Upper lobe of left lung (tissue), 4 donors: ENCODE results near the gene DNAJC16.
"Not testable (repeated sequence)": the region's sequence is repeated elsewhere in the genome, so short reads cannot be mapped to it uniquely, and the experiment has no call there.

ENCODE experiments used
- EP300 ChIP-seq, 4 donors: sonication (generic); formaldehyde crosslinking; IDR thresholded peaks; one replicate each; pipeline ENCODE4 v1.5.1; 2017; ENCODE audit warnings: antibody characterized with exemption in 4 of 4, control low read depth in 2 of 4
- POLR2A ChIP-seq, 4 donors: fragments of 450-650 bp; IDR thresholded peaks; one replicate each; pipeline ENCODE4 v1.5.1; 2016 to 2017; ENCODE audit warnings: antibody characterized with exemption in 4 of 4, mild to moderate bottlenecking in 2 of 4
- POLR2AphosphoS5 ChIP-seq, 2 donors: sonication (generic); formaldehyde crosslinking; IDR thresholded peaks; one replicate each; pipeline ENCODE4 v1.5.1; 2017; ENCODE audit warnings: antibody characterized with exemption in 2 of 2
- TF ChIP-seq, protein P1 (sequence below), 6 experiments: fragments of 450-650 bp in 4 of 6; fragments of 200-600 bp in 2 of 6; sonication (generic) in 2 of 6; IDR thresholded peaks; one replicate each; pipeline ENCODE4 v1.5.1; 2016 to 2019; ENCODE audit warnings: antibody characterized with exemption in 6 of 6

DNA sequence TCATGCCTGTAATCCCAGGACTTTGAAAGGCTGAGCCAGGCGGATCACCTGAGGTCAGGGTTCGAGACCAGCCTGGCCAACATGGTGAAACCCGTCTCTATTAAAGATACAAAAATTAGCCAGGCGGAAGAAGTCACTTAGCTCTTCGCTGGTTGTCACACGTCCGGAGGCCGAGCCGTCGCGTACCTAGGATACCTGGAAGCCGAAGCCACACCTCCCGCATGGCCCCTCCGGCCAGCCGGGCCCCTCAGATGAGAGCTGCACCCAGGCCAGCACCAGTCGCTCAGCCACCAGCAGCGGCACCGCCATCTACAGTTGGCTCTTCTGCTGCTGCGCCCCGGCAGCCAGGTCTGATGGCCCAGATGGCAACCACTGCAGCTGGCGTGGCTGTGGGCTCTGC lies 77.8 kb downstream of the DNAJC16 start:
- TF ChIP-seq, protein P1, sequence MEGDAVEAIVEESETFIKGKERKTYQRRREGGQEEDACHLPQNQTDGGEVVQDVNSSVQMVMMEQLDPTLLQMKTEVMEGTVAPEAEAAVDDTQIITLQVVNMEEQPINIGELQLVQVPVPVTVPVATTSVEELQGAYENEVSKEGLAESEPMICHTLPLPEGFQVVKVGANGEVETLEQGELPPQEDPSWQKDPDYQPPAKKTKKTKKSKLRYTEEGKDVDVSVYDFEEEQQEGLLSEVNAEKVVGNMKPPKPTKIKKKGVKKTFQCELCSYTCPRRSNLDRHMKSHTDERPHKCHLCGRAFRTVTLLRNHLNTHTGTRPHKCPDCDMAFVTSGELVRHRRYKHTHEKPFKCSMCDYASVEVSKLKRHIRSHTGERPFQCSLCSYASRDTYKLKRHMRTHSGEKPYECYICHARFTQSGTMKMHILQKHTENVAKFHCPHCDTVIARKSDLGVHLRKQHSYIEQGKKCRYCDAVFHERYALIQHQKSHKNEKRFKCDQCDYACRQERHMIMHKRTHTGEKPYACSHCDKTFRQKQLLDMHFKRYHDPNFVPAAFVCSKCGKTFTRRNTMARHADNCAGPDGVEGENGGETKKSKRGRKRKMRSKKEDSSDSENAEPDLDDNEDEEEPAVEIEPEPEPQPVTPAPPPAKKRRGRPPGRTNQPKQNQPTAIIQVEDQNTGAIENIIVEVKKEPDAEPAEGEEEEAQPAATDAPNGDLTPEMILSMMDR (IDR thresholded peaks at IDR 0.05) = not testable (repeated sequence)
- TF ChIP-seq POLR2AphosphoS5, EP300, POLR2A (IDR thresholded peaks at IDR 0.05): not testable (repeated sequence)
